HepG2 (cell line): Measurements from ENCODE around the gene ZNRF3. TPM values are rescaled to one million over a fixed set of nuclear protein-coding genes. Genes with fewer than 3 reads are reported as not detected.
A peak's percentile ranks its signal among the peaks of the same experiment; 100 is the strongest.

Experiments used
- ETV5 ChIP-seq: IDR thresholded peaks from 2 replicates; pipeline ENCODE4 v1.6.1; 2018; ENCODE audit warnings: missing biosample characterization, missing genetic modification reagents, inconsistent platforms, borderline replicate concordance
- FOXA1 ChIP-seq, 2 experiments: fragments of 450-650 bp in 1 of 2; sonication (generic) in 1 of 2; formaldehyde crosslinking in 1 of 2; IDR thresholded peaks; 2 replicates each; pipeline versions ENCODE4 v1.4.0 to v1.6.1; 2016 to 2020; ENCODE audit warnings: missing genetic modification reagents in 1 of 2
- GABPA ChIP-seq, 2 experiments: IDR thresholded peaks; 2 replicates each; pipeline ENCODE4 v1.6.1; 2011 to 2016; ENCODE audit warnings: low read depth in 2 of 2, low read length in 1 of 2, missing biosample characterization in 1 of 2, missing genetic modification characterization in 1 of 2
- GTF2F1 ChIP-seq: fragments of 150-350 bp; IDR thresholded peaks from 2 replicates; pipeline ENCODE4 v1.6.1; 2014; ENCODE audit warnings: low read length
- MED8 ChIP-seq: sonication (generic); formaldehyde crosslinking; IDR thresholded peaks from 2 replicates; pipeline ENCODE4 v1.8.1; 2023; ENCODE audit warnings: mild to moderate bottlenecking, missing genetic modification reagents; ENCODE audit not compliant: insufficient replicate concordance
- MXD4 ChIP-seq: IDR thresholded peaks from 2 replicates; pipeline ENCODE4 v1.6.1; 2016; ENCODE audit warnings: mild to moderate bottlenecking, missing biosample characterization, missing genetic modification reagents
- NFKB2 ChIP-seq: sonication (generic); formaldehyde crosslinking; IDR thresholded peaks from 2 replicates; pipeline ENCODE4 v1.4.0; 2020; ENCODE audit warnings: missing genetic modification reagents, borderline replicate concordance
- PHF5A ChIP-seq: IDR thresholded peaks from one replicate; pipeline ENCODE4 v1.6.1; 2018; ENCODE audit warnings: low read depth, missing genetic modification reagents; ENCODE audit not compliant: unreplicated experiment
- POGZ ChIP-seq: sonication (generic); formaldehyde crosslinking; IDR thresholded peaks from 2 replicates; pipeline ENCODE4 v1.4.0; 2020; ENCODE audit warnings: mild to moderate bottlenecking, missing genetic modification reagents
- SALL1 ChIP-seq: sonication (generic); formaldehyde crosslinking; IDR thresholded peaks from 2 replicates; pipeline ENCODE4 v1.8.0; 2022; ENCODE audit warnings: mild to moderate bottlenecking, missing genetic modification reagents
- SOX6 ChIP-seq, 2 experiments: fragments of 450-650 bp in 1 of 2; sonication (generic) in 1 of 2; formaldehyde crosslinking in 1 of 2; IDR thresholded peaks; 2 replicates each; pipeline versions ENCODE4 v1.4.0 to v1.6.1; 2017 to 2020; ENCODE audit warnings: antibody characterized with exemption in 1 of 2, mild to moderate bottlenecking in 1 of 2, missing genetic modification reagents in 1 of 2
- SPEN ChIP-seq: sonication (generic); formaldehyde crosslinking; IDR thresholded peaks from 2 replicates; pipeline ENCODE4 v1.5.1; 2020; ENCODE audit warnings: low read depth, mild to moderate bottlenecking, missing genetic modification reagents
- XRCC5 ChIP-seq: fragments of 200-400 bp; formaldehyde crosslinking; optimal IDR thresholded peaks from 2 replicates; pipeline ENCODE3; 2017; ENCODE audit warnings: mild to moderate bottlenecking, low read length
- ZC3H4 ChIP-seq: sonication (generic); formaldehyde crosslinking; IDR thresholded peaks from 2 replicates; pipeline ENCODE4 v1.4.0; 2020; ENCODE audit warnings: missing genetic modification reagents, borderline replicate concordance
- ZNF180 ChIP-seq: sonication (generic); formaldehyde crosslinking; IDR thresholded peaks from 2 replicates; pipeline ENCODE4 v1.4.0; 2020; ENCODE audit warnings: low read depth, missing genetic modification reagents, borderline replicate concordance
- ZNF646 ChIP-seq: sonication (generic); formaldehyde crosslinking; IDR thresholded peaks from 2 replicates; pipeline ENCODE4 v1.9.0; 2021; ENCODE audit warnings: mild to moderate bottlenecking, missing genetic modification reagents
- ZNF672 ChIP-seq: sonication (generic); formaldehyde crosslinking; IDR thresholded peaks from 2 replicates; pipeline ENCODE4 v1.8.1; 2022; ENCODE audit warnings: missing genetic modification reagents
- ZNF749 ChIP-seq: sonication (generic); formaldehyde crosslinking; IDR thresholded peaks from 2 replicates; pipeline ENCODE4 v1.8.0; 2022; ENCODE audit warnings: mild to moderate bottlenecking, missing genetic modification reagents, moderate library complexity, borderline replicate concordance
- ZNF776 ChIP-seq: sonication (generic); formaldehyde crosslinking; IDR thresholded peaks from 2 replicates; pipeline ENCODE4 v1.4.0; 2020; ENCODE audit warnings: mild to moderate bottlenecking, missing genetic modification reagents
- ZSCAN31 ChIP-seq: sonication (generic); formaldehyde crosslinking; IDR thresholded peaks from 2 replicates; pipeline ENCODE4 v1.5.0; 2020; ENCODE audit warnings: low read depth, mild to moderate bottlenecking, missing genetic modification reagents
- polyA plus RNA-seq, 8 experiments: library from polyadenylated mRNA; depleted of rRNA in 3 of 8; stranded (reverse) in 7 of 8; unstranded in 1 of 8; fragments of >200 nt; fragmentation: Illumina TruSeq in 4 of 8; extraction: Trizol in 4 of 8; gene quantifications; 2 replicates each; pipeline versions ENCODE4 v1.2.1 to v1.2.3, GENCODE V29; 2011 to 2016; ENCODE audit warnings: low read depth in 4 of 8, missing spikeins in 1 of 8, mixed read lengths in 1 of 8; ENCODE audit not compliant: insufficient read depth in 1 of 8
- total RNA-seq, 5 experiments: library from RNA; depleted of rRNA; stranded (reverse); fragments of >200 nt; fragmentation: Illumina TruSeq; extraction: Trizol; gene quantifications; 2 replicates each; pipeline ENCODE4 v1.2.3, GENCODE V29; 2016; ENCODE audit warnings: low read depth in 1 of 5
- TF ChIP-seq, protein P1 (sequence below): sonication (generic); formaldehyde crosslinking; IDR thresholded peaks from 2 replicates; pipeline ENCODE4 v1.4.0; 2020; ENCODE audit warnings: missing genetic modification reagents
- TF ChIP-seq, protein P2 (sequence below): sonication (generic); formaldehyde crosslinking; IDR thresholded peaks from 2 replicates; pipeline ENCODE4 v1.4.0; 2020; ENCODE audit warnings: mild to moderate bottlenecking, missing genetic modification reagents

Gene ZNRF3
- total and polyA plus RNA-seq, 2 of the 13 experiments (the other 11 are each of a cell fraction or from before 2014, with no cell fraction given): 20.3 to 36.7 TPM

- TF ChIP-seq SOX6 (IDR thresholded peaks at IDR 0.05) (no peak), SOX6 (CRISPR knock-in tag; IDR thresholded peaks at IDR 0.05) (peak; percentile 63), SPEN (CRISPR knock-in tag) (no peak), ZNF672 (CRISPR knock-in tag) (no peak), FOXA1 (IDR thresholded peaks at IDR 0.05) (no peak), FOXA1 (CRISPR knock-in tag; IDR thresholded peaks at IDR 0.05) (peak; percentile 81), MED8 (CRISPR knock-in tag) (no peak), ETV5 (no peak; the same call in 1 of the 2 replicates), GTF2F1 (no peak), NFKB2 (CRISPR knock-in tag) (no peak), MXD4 (no peak; the same call in 1 of the 2 replicates), PHF5A (CRISPR knock-in tag) (no peak), SALL1 (CRISPR knock-in tag) (peak; percentile 43; the same call in 1 of the 2 replicates), ZNF749 (CRISPR knock-in tag) (no peak), XRCC5 (no peak), POGZ (CRISPR knock-in tag) (0 out of 2 replicates have a peak, but pooled peaks have one; percentile 30), ZNF180 (CRISPR knock-in tag) (no peak), ZC3H4 (CRISPR knock-in tag) (no peak), ZSCAN31 (CRISPR knock-in tag) (no peak), ZNF776 (CRISPR knock-in tag) (no peak), ZNF646 (0 out of 2 replicates have a peak, but pooled peaks have one; percentile 65), GABPA (IDR thresholded peaks at IDR 0.05; ENCODE audit: low read depth, low read length) (no peak), GABPA (CRISPR knock-in tag; IDR thresholded peaks at IDR 0.05; ENCODE audit: low read depth) (no peak)
- TF ChIP-seq, protein P1, sequence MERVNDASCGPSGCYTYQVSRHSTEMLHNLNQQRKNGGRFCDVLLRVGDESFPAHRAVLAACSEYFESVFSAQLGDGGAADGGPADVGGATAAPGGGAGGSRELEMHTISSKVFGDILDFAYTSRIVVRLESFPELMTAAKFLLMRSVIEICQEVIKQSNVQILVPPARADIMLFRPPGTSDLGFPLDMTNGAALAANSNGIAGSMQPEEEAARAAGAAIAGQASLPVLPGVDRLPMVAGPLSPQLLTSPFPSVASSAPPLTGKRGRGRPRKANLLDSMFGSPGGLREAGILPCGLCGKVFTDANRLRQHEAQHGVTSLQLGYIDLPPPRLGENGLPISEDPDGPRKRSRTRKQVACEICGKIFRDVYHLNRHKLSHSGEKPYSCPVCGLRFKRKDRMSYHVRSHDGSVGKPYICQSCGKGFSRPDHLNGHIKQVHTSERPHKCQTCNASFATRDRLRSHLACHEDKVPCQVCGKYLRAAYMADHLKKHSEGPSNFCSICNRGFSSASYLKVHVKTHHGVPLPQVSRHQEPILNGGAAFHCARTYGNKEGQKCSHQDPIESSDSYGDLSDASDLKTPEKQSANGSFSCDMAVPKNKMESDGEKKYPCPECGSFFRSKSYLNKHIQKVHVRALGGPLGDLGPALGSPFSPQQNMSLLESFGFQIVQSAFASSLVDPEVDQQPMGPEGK (CRISPR knock-in tag): no peak
- TF ChIP-seq, protein P2, sequence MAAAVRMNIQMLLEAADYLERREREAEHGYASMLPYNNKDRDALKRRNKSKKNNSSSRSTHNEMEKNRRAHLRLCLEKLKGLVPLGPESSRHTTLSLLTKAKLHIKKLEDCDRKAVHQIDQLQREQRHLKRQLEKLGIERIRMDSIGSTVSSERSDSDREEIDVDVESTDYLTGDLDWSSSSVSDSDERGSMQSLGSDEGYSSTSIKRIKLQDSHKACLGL (CRISPR knock-in tag): no peak
Observed at GRCh38 chr22:28885939-28886338, 2.6 kb downstream of the ZNRF3 start (continued).
